Neural cell (in vitro differentiated cells): ENCODE results near the gene AMDHD2. TPM values are rescaled to one million over a fixed set of nuclear protein-coding genes. Genes with fewer than 3 reads are reported as not detected.

Experiments
- H2AFZ ChIP-seq: fragments of 200-600, 300-800 bp; sonication (generic), shearing (Covaris generic); 2 replicates; pipeline ENCODE4 v1.6.0; 2014; ENCODE audit warnings: low read depth, mild to moderate bottlenecking, antibody characterized with exemption, low read length, moderate library complexity
- H3F3A ChIP-seq: fragments of 200-600 bp; shearing (Covaris generic); 2 replicates; pipeline ENCODE4 v1.6.1; 2016; ENCODE audit warnings: mild to moderate bottlenecking, moderate library complexity, mixed read lengths, antibody characterized with exemption, low read length; ENCODE audit not compliant: insufficient read depth, poor library complexity, severe bottlenecking
- H3K27ac ChIP-seq: fragments of 200-600, 300-800 bp; sonication (generic), shearing (Covaris generic); 2 replicates; pipeline ENCODE4 v1.5.1; 2014; ENCODE audit warnings: mild to moderate bottlenecking, low read length, moderate library complexity
- H3K27me3 ChIP-seq: fragments of 300-800, 200-600 bp; sonication (generic), shearing (Covaris generic); 2 replicates; pipeline ENCODE4 v1.6.0; 2014; ENCODE audit warnings: mild to moderate bottlenecking, low read depth, low read length, moderate library complexity; ENCODE audit not compliant: insufficient read depth
- H3K36me3 ChIP-seq: fragments of 300-800, 200-600 bp; sonication (generic), shearing (Covaris generic); 2 replicates; pipeline ENCODE4 v1.5.1; 2014; ENCODE audit warnings: mild to moderate bottlenecking, antibody characterized with exemption, low read length, moderate library complexity; ENCODE audit not compliant: insufficient read depth
- H3K4me2 ChIP-seq: fragments of 300-800, 200-600 bp; sonication (generic), shearing (Covaris generic); 2 replicates; pipeline ENCODE4 v1.6.0; 2014; ENCODE audit warnings: mild to moderate bottlenecking, low read length
- H3K4me3 ChIP-seq: fragments of 300-800, 200-600 bp; sonication (generic), shearing (Covaris generic); 2 replicates; pipeline ENCODE4 v1.5.1; 2014; ENCODE audit warnings: mild to moderate bottlenecking, low read length, moderate library complexity
- H3K79me2 ChIP-seq: fragments of 200-600 bp; shearing (Covaris generic); replicated peaks from 2 replicates; pipeline ENCODE4 v1.6.0; 2014; ENCODE audit warnings: mild to moderate bottlenecking, low read length, moderate library complexity; ENCODE audit not compliant: insufficient read depth
- H3K9ac ChIP-seq: fragments of 300-800, 200-600 bp; sonication (generic), shearing (Covaris generic); 2 replicates; pipeline ENCODE4 v1.6.1; 2016; ENCODE audit warnings: mild to moderate bottlenecking, low read length, mixed read lengths
- H3K9me2 ChIP-seq: fragments of 200-600 bp; shearing (Covaris generic); 2 replicates; pipeline ENCODE4 v1.6.1; 2016; ENCODE audit warnings: mild to moderate bottlenecking, low read length, mixed read lengths; ENCODE audit not compliant: insufficient read depth
- H3K9me3 ChIP-seq: fragments of 200-600, 300-800 bp; sonication (generic), shearing (Covaris generic); 2 replicates; pipeline ENCODE4 v1.6.1; 2016; ENCODE audit warnings: mild to moderate bottlenecking, mixed run types, low read length, moderate library complexity, mixed read lengths
- H4K20me1 ChIP-seq: fragments of 200-600 bp; shearing (Covaris generic); 2 replicates; pipeline ENCODE4 v1.6.1; 2016; ENCODE audit warnings: mild to moderate bottlenecking, mixed run types; ENCODE audit not compliant: insufficient read depth
- CTCF ChIP-seq: fragments of 450-650 bp; IDR thresholded peaks from 2 replicates; pipeline ENCODE4 v1.5.1; 2014; ENCODE audit warnings: antibody characterized with exemption, mild to moderate bottlenecking, moderate library complexity; ENCODE audit not compliant: poor library complexity, severe bottlenecking
- EP300 ChIP-seq: fragments of 450-650 bp; conservative IDR thresholded peaks from 2 replicates; pipeline ENCODE4 v1.6.1; 2014; ENCODE audit warnings: antibody characterized with exemption, mild to moderate bottlenecking, moderate library complexity; ENCODE audit not compliant: poor library complexity, severe bottlenecking
- EZH2 ChIP-seq: fragments of 200-600, 300-800 bp; shearing (Covaris generic), sonication (generic); IDR thresholded peaks from 2 replicates; pipeline ENCODE4 v1.6.1; 2014; ENCODE audit warnings: antibody characterized with exemption, low read length, borderline replicate concordance, mild to moderate bottlenecking; ENCODE audit not compliant: insufficient read depth, poor library complexity, severe bottlenecking
- MXI1 ChIP-seq: fragments of 450-650 bp; conservative IDR thresholded peaks from 2 replicates; pipeline ENCODE4 v1.6.1; 2014; ENCODE audit warnings: antibody characterized with exemption, mild to moderate bottlenecking; ENCODE audit not compliant: poor library complexity, severe bottlenecking
- POLR2AphosphoS5 ChIP-seq: IDR thresholded peaks from 2 replicates; pipeline ENCODE4 v1.6.1; 2012
- RAD21 ChIP-seq: fragments of 450-650 bp; conservative IDR thresholded peaks from 2 replicates; pipeline ENCODE4 v1.6.1; 2014; ENCODE audit warnings: antibody characterized with exemption, mild to moderate bottlenecking, moderate library complexity
- REST ChIP-seq: IDR thresholded peaks from 2 replicates; pipeline ENCODE4 v1.6.1; 2012; ENCODE audit warnings: borderline replicate concordance
- SMC3 ChIP-seq: fragments of 450-650 bp; conservative IDR thresholded peaks from 2 replicates; pipeline ENCODE4 v1.6.1; 2014; ENCODE audit warnings: antibody characterized with exemption, mild to moderate bottlenecking, moderate library complexity; ENCODE audit not compliant: poor library complexity
- TAF1 ChIP-seq: IDR thresholded peaks from 2 replicates; pipeline ENCODE4 v1.6.1; 2012; ENCODE audit warnings: low read depth
- polyA plus RNA-seq: library from polyadenylated mRNA; depleted of rRNA; stranded (reverse); fragments of >200 nt; gene quantifications from 2 replicates; pipeline ENCODE4 v1.2.3, GENCODE V29; 2014

Gene AMDHD2
- polyA plus RNA-seq, 1 donor from 2014 or later: 50.0 TPM

DNA sequence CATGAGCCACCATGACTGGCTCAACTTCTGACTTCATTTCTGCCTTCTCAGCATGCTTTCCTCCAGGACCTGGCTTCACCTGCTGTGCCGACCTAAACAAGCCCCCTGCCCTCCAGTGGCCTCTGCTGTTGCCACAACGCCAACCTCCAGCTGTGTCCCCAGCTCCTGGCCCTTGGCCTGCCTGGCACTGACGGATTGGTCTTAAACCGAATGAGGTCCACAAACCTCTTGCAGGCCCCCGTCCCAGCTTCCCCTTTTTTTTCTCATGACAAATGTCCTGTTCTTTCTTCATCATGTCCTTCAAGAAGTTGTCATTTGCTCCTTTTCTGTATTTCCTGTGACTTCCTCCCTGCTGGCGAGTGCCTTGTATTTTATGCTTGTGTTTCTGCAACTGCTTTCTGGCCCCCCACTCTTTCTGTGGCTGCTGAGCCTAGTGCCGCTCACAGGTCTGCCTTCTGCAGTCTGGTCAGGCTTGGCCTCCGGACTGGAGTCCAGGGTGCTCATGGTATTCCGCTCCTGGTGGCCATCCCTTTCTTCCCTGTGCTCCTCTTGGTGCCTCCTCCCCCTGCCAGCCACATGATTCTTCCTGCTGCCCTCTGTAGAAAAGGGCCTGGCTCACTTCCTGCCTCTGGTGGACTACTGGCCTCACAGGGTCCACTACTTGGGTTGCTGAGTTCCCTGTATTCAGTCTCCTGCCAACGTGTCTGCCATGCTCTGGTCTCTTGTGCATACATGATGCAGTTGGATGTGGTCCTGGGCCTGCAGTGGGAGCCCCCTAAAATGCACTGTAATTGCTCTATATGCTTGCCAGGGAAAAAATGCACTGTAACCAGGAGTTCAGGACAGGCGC is 3.6 kb upstream of the AMDHD2 start:
- Histone ChIP-seq H3K27me3 (no peaks in the 10 kb centered on the region), H3F3A (no peaks in the 10 kb centered on the region), H4K20me1 (peaks cover 39% of the 10 kb centered on the region), H3K36me3 (no peaks in the 10 kb centered on the region), H3K79me2 (peaks cover 52% of the 10 kb centered on the region), H3K9me3 (no peaks in the 10 kb centered on the region), H3K27ac (no peak overlapping the region), H3K4me3 (peak overlapping the region; percentile 35), H2AFZ (no peak overlapping the region), H3K4me2 (no peak overlapping the region), H3K9ac (no peak overlapping the region), H3K9me2 (no peaks in the 10 kb centered on the region)
- TF ChIP-seq POLR2AphosphoS5: no peak
- no peak for TF ChIP-seq REST
- no peak for TF ChIP-seq SMC3
- TF ChIP-seq TAF1: no peak
- no peak for TF ChIP-seq CTCF
- no peak for TF ChIP-seq EZH2
- TF ChIP-seq EP300: no peak
- TF ChIP-seq MXI1: no peak
- TF ChIP-seq RAD21: no peak

DNA sequence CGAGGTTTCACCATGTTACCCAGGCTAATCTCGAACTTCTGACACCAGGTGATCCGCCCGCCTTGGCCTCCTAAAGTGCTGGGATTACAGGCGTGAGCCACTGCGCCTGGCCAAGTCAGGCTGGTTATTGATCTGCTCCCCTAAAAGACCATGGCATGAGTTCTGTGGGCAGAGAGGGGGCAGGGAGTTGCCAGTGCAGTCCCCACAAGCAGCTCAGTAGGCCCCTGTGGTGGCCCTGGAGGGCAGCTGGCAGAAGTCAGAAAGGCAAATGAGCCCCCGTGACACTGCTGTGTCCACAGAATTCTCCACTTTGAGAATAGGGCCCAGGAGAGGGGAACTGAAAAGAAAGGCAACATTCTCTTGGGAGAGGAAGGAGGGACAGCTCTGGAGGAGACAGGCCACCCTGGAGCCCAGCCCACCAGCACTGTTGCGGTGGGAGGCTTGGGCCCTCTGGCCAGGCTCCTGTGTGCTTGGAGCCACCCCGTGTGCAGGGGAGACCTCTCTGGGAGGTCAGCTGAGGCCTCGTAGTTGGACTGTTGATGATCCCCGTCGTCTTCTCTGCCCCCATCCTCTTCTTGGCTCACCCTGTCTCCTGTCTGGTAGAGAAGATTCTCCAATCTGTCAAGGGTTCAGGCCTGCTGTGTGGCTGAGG is 2.1 kb upstream of the AMDHD2 start:
- Histone ChIP-seq H3K27ac (no peak overlapping the region), H3F3A (no peaks in the 10 kb centered on the region), H3K36me3 (no peaks in the 10 kb centered on the region)

More for the DNA sequence above, 2.1 kb upstream of the AMDHD2 start:
- H3K4me2 ChIP-seq: no peak overlapping the region
- H3K4me3 ChIP-seq: no peak overlapping the region
- no peak overlapping the region for H2AFZ ChIP-seq
- peaks cover 52% of the 10 kb centered on the region for H3K79me2 ChIP-seq
- H4K20me1 ChIP-seq: peaks cover 39% of the 10 kb centered on the region
- no peaks in the 10 kb centered on the region for H3K9me3 ChIP-seq
- no peaks in the 10 kb centered on the region for H3K27me3 ChIP-seq
- TF ChIP-seq CTCF: no peak
- no peak for TF ChIP-seq RAD21
- no peak for TF ChIP-seq POLR2AphosphoS5
- no peak for TF ChIP-seq SMC3
- TF ChIP-seq MXI1: no peak
- TF ChIP-seq TAF1: no peak
- no peak for TF ChIP-seq EZH2
- TF ChIP-seq EP300: no peak
- no peak for TF ChIP-seq REST
- no peak overlapping the region for H3K9ac ChIP-seq
- no peaks in the 10 kb centered on the region for H3K9me2 ChIP-seq
